ENCODE results near the gene MED15. TPM values are rescaled to one million over a fixed set of nuclear protein-coding genes. Genes with fewer than 3 reads are reported as not detected.

MED15 gene
- total and polyA plus RNA-seq, 12 donors, result 33.8 to 66.8 (median 40.9) TPM

GRCh38 chr22:20552443-20553401, 45.3 kb downstream of the MED15 start:
- Histone ChIP-seq H3K27ac (peak overlapping the region; percentile 81 to 92 (median 88)), H3K4me1 (peaks cover 52 to 99% (median 93%) of the 10 kb centered on the region in 9 donors), H3K9me3 (no peaks in the 10 kb centered on the region), H3K27me3 (no peaks in the 10 kb centered on the region), H3K36me3 (peaks cover 0 to 65% (median 15%) of the 10 kb centered on the region in 9 donors), H3K4me3 (peak overlapping the region in 1 of 10 donors; percentile 0)
- DNase-seq (peak; percentile 82 to 85), ATAC-seq (peak; percentile 83 to 92 (median 86))
- WGBS, 2 donors, result 45 to 48% methylated on average over 15 of the region's 15 CpGs
- intact Hi-C loops (cut with DNase I), result loop anchor here in 2 of 10 donors (5.0 kb wide), 1 partner anchor 45 kb away; the partner anchor contains the start of gene MED15 (in 2 of the 2)
- TF ChIP-seq, protein P1, sequence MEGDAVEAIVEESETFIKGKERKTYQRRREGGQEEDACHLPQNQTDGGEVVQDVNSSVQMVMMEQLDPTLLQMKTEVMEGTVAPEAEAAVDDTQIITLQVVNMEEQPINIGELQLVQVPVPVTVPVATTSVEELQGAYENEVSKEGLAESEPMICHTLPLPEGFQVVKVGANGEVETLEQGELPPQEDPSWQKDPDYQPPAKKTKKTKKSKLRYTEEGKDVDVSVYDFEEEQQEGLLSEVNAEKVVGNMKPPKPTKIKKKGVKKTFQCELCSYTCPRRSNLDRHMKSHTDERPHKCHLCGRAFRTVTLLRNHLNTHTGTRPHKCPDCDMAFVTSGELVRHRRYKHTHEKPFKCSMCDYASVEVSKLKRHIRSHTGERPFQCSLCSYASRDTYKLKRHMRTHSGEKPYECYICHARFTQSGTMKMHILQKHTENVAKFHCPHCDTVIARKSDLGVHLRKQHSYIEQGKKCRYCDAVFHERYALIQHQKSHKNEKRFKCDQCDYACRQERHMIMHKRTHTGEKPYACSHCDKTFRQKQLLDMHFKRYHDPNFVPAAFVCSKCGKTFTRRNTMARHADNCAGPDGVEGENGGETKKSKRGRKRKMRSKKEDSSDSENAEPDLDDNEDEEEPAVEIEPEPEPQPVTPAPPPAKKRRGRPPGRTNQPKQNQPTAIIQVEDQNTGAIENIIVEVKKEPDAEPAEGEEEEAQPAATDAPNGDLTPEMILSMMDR (IDR thresholded peaks at IDR 0.05), result no peak

DNA sequence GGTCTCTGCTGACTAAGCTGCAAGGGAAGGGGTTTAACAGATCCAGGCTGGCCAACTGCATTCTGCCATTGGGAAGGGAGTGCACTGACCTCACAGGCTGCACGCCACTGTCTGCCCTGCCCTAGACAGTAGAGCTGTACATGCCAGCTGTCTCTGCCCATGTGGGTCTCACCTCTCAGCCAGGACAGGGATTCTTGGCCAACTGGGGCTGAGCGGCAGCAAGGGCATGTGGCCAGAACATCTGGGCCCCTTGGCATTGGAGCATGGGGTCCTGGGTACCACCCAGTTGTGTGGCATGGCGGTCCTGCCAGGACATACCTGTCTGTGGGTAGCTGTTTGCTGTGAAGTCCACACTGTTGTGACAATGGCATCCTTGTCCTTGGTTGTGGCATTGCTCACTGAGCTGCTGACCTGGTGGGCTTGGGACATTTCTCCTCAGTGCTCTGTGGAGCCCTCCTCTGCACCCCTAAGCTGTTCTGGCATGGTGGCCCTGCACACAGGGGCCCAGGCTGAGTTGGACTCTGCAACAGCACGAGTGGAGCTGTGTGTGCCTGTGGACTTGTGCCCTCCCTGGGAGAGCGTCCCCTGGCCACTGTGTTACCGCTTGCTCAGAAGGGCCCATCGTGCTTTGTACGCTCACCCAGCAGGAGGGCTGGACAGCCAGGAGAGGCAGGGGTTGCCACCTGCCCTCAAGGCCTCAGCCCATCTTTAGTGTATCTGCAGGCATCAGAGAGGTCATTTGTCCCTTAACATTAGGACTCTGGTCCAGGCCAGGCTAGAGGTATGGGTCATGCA, 46.7 kb downstream of the MED15 start:
- TF ChIP-seq, protein P1 (IDR thresholded peaks at IDR 0.05), result no peak
- peaks cover 0 to 79% (median 20%) of the 10 kb centered on the region in 9 donors for H3K36me3 ChIP-seq
- no peak for ATAC-seq
- H3K4me1 ChIP-seq, result peaks cover 50 to 93% (median 86%) of the 10 kb centered on the region in 9 donors
- H3K9me3 ChIP-seq, result peaks cover 0 to 6% (median 0%) of the 10 kb centered on the region in 11 donors
- DNase-seq, result no peak
- 85 to 87% methylated on average over 8 of the region's 8 CpGs for WGBS, 2 donors
- no peak overlapping the region for H3K4me3 ChIP-seq
- peak overlapping the region; percentile 8 to 92 (median 86) for H3K27ac ChIP-seq
- H3K27me3 ChIP-seq, result no peaks in the 10 kb centered on the region
- intact Hi-C loops (cut with DNase I), result loop anchor here in 2 of 10 donors (5.0 kb wide), 1 partner anchor 47 kb away; the partner anchor contains the start of gene MED15 (in 2 of the 2)

DNA sequence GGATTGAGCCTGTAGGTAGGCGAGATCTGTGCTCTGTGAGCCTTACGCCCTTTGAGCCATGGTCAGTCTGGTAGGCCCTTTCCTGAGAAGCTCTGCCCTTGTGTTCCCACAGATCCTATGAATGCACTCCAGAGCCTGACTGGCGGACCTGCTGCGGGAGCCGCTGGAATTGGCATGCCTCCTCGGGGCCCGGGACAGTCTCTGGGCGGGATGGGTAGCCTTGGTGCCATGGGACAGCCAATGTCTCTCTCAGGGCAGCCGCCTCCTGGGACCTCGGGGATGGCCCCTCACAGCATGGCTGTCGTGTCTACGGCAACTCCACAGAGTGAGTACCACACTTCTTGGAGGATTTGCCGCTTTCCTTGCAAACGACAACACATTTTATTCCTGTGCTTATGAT, 47.4 kb downstream of the MED15 start:
- 95 to 98% methylated on average over 14 of the region's 14 CpGs for WGBS, 2 donors
- intact Hi-C loops (cut with DNase I), result loop anchor here in 3 of 10 donors (5.0 kb wide), 1 partner anchor 48 kb away; the partner anchor contains the start of gene MED15 (in 3 of the 3)
- no peak for ATAC-seq
- peaks cover 44 to 87% (median 79%) of the 10 kb centered on the region in 9 donors for H3K4me1 ChIP-seq
- DNase-seq, result no peak
- H3K36me3 ChIP-seq, result peaks cover 0 to 86% (median 27%) of the 10 kb centered on the region in 9 donors
- TF ChIP-seq, protein P1 (IDR thresholded peaks at IDR 0.05), result no peak
- no peaks in the 10 kb centered on the region for H3K27me3 ChIP-seq
- H3K27ac ChIP-seq, result peak overlapping the region in 7 of 10 donors; percentile 5 to 92 (median 88)
- no peak overlapping the region for H3K4me3 ChIP-seq
- peaks cover 0 to 10% (median 0%) of the 10 kb centered on the region in 11 donors for H3K9me3 ChIP-seq
